GM12801 (cell line): Measurements from ENCODE around the gene PNPLA2.

Experiments used
- CTCF ChIP-seq: IDR thresholded peaks from one replicate; pipeline ENCODE4 v1.5.1; 2011; ENCODE audit warnings: control low read depth; ENCODE audit not compliant: insufficient read length; ENCODE audit errors: extremely low read depth

The PNPLA2 gene

GRCh38 chr11:850775-851763, 32.4 kb downstream of the PNPLA2 start:
- TF ChIP-seq CTCF: no peak

- TF ChIP-seq CTCF: no peak
These were observed 34.0 kb downstream of the PNPLA2 start for GRCh38 chr11:852762-853161.

GRCh38 chr11:853682-854448, 35.2 kb downstream of the PNPLA2 start:
- TF ChIP-seq CTCF: no peak

DNA sequence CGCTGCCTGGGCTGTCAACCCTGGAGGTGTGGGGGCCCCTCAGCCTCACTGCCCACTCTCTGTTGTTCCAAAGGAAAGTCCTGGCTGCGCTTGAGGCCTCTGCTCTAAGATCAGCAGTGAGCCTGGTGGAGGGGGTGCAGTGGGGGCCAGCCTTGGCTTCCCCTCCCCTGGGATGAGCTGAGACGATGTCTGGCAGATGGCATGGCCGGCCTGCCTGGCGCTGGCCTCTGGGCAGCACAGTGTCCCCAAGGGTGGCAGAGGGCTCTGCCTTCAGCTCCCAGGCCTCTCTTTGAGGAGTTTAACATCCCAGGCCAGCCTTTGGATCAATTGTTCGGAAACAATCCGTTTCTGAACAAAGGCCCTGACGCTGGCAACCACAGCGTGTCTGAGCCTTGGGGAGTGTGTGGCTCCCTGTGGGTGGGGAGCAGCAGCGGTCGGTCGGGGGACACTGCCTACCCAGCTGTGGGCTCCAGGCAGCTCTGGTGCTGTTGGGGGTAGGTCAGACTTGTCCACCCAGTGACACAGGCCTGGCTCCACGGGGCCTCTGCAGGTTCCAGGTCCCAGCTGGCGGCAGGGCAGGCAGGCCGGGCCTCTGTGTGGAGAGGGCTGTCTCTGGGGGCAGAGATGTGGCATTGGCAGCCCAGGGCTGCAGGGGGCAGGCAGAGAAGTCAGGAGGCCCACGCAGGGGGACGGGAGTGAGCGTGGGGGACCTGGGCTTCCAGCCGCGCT, 36.1 kb downstream of the PNPLA2 start:
- TF ChIP-seq CTCF: no peak

DNA sequence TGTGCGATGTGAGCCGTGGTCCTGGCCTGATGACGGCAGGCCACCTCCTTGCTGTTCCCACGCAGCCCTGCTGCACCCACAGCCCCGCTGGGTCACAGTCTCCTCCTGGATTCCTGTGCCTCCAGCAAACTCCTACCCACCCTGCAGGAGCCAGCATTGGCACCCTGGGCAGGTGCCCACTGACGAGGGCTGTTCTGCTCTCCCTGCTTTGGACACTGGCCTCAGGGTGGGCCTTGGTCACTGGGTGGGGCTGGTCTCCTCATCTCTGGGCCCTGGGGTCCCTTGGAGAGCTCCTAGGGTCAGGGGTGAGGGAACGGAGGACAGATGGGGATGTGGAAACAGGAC, 36.6 kb downstream of the PNPLA2 start:
- no peak for TF ChIP-seq CTCF

GRCh38 chr11:855796-856195, 37.1 kb downstream of the PNPLA2 start:
- no peak for TF ChIP-seq CTCF

- no peak for TF ChIP-seq CTCF
These were observed 37.7 kb downstream of the PNPLA2 start for GRCh38 chr11:856397-856796.
